HG03342 (cell line): ENCODE data around the gene ELOVL2.
"Not testable (repeated sequence)": the region's sequence is repeated elsewhere in the genome, so short reads cannot be mapped to it uniquely, and the experiment has no call there.

ENCODE experiments used
- ATAC-seq: cut with Tn5 transposase; IDR thresholded peaks from one replicate; pipeline ENCODE4 v1.9.1; 2021; ENCODE audit warnings: mild to moderate bottlenecking, moderate library complexity; ENCODE audit not compliant: unreplicated experiment

ELOVL2 gene, protein sequence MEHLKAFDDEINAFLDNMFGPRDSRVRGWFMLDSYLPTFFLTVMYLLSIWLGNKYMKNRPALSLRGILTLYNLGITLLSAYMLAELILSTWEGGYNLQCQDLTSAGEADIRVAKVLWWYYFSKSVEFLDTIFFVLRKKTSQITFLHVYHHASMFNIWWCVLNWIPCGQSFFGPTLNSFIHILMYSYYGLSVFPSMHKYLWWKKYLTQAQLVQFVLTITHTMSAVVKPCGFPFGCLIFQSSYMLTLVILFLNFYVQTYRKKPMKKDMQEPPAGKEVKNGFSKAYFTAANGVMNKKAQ

DNA sequence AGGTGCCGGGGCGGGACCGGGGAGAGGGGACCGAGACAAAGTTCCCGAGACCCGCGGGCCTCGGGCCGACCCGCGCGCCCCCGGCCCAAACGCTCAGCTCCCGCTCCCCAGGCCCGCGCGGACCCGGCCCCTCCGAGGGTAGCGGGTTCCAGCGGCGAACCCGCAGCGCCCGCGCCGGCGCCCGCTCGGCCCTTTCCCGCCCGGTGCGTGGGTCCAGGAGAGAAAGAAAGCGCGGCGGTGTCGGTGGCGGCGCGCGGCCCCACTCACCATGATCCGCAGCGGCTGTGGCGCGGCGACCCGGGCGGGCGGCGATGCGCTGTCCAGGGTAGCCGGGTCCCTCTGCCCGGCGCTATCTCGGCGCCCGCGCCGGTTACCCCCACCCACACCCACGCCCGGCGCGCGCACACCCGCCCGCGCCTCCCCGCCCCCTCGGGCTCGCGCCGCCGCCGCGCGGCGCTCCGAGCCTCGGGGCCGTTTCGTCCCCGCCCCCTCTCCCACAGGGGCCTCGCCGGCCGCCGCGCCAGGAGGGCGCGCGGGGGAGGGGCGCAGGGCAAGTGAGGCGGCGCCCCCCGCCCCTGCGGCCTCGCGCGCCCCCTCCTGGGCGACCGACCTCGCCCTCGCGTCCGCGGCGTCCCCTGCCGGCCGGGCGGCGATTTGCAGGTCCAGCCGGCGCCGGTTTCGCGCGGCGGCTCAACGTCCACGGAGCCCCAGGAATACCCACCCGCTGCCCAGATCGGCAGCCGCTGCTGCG, at the start of gene ELOVL2:
Gene ELOVL2 (minus strand): TSS at position 345 of the 751 bp plus-strand sequence. CDS start 75 bp downstream, at position 270.
- ATAC-seq, result no peak

DNA sequence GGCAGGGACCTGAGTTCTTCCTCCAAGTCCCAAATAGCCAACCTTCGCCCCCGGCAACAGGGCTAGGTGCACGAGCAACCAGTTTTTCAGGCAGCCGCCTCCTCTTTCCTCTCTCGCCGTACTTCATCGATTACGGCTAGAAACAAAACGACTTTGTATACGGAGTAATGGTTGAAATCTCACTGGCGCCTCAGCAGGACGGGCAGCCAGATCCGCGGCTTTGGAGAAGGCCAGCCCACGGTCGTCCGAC, 49.2 kb upstream of the ELOVL2 start:
- ATAC-seq, result peak; percentile 18

DNA sequence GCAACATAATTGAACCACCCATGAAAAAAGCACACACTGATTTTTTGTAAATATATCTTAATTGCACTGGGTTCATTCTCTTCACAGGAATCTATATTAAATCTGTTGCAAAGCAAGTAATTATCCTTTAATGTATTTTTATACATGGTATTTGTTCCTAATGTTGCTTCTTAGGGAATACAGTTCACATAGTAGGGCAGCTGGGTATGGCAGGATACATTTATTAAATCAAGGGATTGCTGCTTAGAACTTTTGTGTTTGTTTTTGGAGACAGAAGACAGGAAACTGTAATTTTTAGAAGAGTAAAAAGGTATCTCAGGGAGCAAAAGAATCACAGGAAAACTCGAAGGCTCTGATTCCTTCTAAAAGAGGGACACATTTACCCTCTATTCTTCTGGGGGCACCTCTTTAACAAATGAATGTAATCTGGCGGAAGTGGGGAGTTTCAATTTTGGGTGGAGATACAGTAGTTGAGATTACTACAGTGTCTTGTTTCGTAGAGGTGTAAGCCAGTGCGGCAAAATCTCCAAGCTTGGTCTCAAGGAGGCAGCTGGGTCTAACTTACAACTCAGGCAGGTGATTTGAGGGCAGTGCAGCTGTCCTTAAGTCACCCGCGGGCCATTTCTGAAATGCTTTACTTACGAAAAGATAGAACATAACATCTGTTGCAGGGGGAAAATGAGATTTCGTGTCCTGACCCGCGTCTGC, 48.7 kb upstream of the ELOVL2 start:
- ATAC-seq, result peak; percentile 33

DNA sequence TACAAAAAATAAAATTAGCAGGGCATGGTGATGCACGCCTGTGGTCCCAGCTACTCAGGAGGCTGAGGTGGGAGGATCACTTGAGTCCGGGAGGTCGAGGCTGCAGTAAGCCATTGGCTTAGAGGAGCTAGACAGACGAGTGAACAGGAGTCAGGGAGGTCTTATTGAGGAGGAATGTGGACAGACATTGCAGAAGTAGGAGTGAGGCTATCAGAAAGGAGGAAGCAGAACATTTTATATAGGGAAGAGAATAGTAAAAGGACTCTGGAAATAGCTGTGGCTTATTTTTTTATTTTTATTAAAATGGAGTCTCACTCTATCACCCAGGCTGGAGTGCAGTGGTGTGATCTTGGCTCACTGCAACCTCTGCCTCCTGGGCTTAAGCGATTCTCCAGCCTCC, 47.0 kb upstream of the ELOVL2 start:
- ATAC-seq, result not testable (repeated sequence)

DNA sequence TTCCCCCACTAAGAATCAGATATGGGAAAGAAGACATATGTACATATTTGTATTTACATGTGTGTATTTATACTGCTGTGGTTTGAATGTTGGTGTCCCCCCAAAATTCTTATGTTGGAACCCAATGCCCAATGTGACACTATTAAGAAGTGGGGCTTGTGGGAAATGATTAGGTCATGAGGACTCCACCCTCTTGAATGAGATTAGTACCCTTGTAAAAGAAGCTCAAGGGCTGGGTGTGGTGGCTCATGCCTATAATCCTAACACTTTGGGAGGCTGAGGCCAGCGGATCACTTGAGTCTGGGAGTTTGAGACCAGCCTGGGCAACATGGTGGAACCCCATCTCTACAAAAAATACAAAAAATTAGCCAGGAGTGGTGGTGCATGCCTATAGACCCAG, 45.6 kb upstream of the ELOVL2 start:
- no peak for ATAC-seq

DNA sequence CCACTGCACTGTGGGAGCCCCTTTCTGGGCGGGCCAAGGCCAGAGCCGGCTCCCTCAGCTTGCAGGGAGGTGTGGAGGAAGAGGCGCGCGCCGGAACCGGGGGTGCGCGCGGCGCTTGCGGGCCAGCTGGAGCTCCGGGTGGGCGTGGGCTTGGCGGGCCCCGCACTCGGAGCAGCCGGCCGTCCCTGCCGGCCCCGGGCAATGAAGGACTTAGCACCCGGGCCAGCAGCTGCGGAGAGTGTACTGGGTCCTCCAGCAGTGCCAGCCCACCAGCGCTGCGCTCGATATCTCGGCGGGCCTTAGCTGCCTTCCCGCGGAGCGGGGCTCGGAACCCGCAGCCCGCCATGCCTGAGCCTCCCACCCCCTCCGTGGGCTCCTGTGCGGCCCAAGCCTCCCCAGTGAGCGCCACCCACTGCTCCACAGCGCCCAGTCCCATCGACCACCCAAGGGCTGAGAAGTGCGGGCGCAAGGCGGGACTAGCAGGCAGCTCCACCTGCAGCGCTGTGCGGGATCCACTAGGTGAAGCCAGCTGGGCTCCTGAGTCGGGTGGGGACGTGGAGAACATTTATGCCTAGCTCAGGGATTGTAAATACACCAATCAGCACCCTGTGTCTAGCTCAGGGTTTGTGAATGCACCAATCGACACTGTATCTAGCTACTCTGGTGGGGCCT, 43.2 kb upstream of the ELOVL2 start:
- not testable (repeated sequence) for ATAC-seq

DNA sequence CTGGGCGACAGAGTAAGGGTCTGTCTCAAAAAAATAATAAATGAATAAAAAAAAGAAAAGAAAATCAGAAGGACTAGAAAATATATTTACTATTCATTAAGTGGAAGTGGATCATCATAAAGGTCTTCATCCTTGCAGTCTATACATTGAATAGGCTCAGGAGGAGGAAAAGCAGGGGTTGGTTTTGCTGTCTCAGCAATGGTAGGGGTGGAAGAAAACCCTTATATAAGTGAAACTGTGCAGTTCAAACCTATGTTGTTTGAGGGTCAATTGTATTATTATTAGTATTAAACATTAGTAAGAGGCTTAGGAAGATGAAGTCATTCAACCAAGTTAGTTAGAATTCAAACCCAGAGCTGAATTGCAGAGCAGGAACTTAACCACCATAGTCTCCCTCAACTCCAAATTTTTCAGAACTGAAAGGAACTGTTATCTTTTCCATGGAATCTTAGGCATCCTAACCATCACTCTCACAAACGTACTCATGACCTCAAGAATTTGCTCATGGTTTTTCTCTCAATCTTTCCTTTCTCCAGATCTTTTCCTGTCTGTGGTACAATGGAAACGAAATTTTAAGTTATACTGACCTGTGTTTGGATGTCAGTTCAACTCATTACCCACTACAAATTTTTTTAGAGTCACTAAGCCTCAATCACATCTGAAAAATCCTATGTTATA, 41.8 kb upstream of the ELOVL2 start:
- ATAC-seq, result no peak

DNA sequence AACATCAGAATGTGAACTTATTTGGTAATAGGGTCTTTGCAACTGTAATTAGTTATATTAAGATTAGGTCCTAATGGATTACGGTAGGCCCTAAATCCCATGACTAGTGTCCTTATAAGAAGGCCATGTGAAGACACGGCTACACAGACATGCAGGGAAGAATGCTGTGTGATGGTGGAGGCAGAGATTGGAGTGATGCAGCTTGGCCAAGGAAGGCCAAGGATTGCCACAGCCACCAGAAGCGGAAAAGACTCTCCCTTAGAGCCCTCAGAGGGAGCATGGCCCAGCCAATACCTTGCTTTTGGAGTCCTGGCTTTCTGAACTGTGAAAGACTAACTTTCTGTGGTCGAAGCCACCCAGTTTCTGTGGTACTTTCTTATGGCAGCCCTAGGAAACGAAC, 39.9 kb upstream of the ELOVL2 start:
- ATAC-seq, result no peak

DNA sequence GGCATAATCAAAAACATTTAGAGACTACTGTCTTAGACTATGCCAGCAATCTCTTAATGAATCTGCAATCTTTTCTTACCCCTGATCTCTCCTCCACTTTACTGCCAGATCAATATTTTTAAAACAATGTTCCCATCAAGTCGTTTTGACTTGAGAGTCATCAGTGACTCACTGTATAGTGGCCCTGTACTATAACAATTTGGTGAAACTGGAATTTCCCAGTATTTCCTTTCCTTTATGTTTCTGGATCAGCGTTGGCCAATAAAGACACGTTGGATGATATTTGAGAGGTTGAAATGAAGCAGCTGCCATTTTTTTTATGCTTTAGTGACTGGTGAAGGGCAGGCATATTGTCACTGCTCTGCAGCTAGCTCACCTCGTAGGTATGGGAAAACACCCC, 39.4 kb upstream of the ELOVL2 start:
- no peak for ATAC-seq

DNA sequence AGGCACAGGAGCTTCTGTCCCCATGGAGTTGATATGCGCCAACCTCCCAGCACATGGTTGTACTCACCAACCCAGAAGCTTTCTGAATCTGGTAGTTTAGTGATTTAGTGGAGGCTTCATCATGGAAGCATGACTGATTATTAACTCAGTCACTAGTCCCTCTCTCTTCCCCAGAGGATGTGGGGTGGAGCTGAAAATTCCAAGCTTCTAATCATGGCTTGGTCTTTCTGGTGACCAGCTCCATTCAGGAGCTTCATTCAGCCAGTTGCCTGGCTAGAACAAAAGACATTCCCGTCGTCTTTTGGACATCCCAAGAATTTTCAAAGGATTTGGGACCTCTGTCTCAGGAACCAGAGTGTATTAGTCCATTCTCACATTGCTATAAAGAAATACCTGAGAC, 36.2 kb upstream of the ELOVL2 start:
- ATAC-seq, result no peak

DNA sequence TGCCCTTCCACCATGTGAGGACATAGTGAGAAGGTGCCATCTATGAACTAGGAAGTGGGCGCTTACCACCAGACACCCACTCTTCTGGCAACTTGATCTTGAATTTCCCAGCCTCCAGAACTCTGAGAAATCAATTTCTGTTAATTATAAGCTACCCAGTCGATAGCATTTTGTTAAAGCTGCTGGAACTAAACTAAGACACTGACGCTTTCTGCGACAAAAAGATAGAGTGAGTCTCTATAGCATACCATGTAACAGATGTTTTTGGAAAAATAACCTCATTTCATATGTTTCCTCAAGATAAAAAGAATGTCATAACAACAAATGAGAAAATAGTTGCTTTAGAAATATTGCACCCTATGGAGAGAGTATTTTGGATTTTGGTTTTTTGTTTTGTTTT, 34.2 kb upstream of the ELOVL2 start:
- ATAC-seq, result no peak

DNA sequence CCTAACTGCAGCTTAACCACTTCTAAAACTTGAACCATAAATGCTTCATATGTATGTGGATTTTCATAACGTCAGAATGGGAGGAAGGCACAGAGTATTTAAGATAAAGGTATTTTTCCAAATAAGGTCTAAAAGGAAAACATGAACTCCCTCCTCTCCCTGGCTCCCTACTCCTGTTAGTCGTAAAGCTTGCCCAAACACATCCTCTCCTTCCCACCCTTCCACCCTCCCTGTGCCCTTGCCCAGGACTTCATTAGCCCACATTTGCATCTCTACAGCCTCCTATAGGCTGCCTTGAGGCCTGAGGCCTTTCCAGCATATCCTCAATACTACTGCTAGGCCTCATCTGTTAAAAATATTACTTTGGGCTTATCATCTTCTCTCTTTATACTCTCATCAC, 32.4 kb upstream of the ELOVL2 start:
- ATAC-seq, result no peak

DNA sequence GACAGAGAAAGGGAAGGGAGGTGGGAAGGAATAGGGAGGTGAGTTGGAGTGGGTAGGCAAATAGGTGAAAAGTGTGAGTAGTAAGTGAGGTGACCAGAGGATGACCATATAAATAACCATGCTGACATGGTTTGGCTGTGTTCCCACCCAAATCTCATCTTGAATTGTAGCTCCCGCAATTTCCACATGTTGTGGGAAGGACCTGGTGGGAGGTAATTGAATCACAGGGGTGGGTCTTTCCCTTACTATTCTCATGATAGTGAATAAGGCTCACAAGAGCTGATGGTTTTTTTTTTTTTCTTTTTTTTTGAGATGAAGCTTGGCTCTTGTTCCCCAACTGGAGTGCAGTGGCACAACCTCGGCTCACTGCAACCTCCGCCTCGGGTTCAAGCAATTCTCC, 28.0 kb upstream of the ELOVL2 start:
- no peak for ATAC-seq

DNA sequence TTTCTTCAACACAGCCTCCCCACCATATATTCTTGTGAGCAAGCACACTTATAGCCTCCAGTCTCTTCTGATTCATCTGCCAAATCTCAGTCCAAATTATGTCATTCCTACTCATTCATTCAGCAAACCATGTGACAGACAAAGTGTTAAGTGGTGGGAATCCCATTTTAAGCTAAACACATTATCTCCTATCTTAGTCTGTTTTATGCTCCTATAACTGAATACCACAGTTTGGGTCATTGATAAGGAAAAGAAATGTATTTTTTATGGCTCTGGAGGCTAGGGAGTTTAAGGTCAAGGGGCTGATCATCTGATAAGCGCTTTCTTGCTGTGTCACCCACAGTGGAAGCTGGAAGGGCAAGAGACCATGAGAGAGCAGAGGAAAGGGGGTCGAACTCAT, 25.7 kb upstream of the ELOVL2 start:
- ATAC-seq, result no peak

DNA sequence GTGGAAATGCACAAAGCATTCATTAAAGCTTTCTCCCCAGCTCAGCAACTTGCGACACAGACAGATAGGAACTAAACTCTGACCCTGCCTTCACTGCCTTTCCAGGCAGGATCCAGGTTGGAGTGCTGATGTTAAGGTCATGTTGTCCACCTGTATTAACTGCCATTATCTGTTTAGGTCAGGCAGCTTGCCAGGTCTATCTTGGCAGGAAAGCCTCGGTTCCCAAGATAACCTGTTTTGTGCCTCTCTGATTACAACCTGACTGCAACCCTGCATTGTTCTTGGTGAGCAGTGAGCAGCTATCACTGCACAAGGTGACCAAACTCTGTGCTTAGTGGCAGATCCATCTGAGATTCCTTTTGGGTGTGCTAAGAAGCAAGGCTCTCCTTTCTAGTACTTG, 23.2 kb upstream of the ELOVL2 start:
- no peak for ATAC-seq

DNA sequence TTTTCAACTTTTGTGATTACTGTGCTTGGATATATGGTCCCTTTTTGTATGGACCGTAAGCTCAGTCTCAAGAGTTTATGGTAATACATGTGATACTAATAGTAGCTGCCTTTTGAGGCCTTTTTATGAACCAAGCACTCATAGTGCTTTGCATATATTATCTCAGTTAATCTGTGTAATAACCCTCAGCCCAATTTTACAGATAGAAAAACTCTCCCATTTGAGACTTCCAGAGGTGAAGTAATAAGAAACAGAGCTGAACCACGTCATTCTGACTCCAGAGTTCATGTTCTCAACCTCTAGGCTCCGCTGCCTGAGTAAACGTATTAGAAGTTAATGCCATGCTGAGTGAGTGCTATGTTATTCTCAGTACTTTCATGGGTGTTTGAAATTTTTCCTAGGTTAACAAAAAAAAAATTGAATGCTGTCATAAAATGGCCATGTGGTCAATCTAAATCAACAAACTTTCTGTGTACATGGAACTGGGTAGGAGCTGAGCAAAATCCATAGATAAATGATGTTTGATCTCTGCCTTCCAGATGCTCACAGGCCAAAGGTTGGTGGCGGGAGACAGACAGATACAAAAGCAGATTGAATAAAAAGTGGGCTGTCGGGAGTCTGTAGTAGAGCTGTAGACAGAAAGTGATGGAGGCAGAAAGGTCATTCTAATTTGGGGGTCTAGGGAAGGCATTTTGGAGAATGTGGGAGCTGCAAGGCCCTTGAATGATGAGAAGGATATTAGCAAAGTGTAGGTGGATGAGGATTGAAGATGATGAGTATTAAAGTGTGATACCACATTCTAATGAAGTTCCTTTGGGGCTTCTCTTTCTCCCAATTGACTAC, 22.6 kb upstream of the ELOVL2 start:
- ATAC-seq, result no peak

DNA sequence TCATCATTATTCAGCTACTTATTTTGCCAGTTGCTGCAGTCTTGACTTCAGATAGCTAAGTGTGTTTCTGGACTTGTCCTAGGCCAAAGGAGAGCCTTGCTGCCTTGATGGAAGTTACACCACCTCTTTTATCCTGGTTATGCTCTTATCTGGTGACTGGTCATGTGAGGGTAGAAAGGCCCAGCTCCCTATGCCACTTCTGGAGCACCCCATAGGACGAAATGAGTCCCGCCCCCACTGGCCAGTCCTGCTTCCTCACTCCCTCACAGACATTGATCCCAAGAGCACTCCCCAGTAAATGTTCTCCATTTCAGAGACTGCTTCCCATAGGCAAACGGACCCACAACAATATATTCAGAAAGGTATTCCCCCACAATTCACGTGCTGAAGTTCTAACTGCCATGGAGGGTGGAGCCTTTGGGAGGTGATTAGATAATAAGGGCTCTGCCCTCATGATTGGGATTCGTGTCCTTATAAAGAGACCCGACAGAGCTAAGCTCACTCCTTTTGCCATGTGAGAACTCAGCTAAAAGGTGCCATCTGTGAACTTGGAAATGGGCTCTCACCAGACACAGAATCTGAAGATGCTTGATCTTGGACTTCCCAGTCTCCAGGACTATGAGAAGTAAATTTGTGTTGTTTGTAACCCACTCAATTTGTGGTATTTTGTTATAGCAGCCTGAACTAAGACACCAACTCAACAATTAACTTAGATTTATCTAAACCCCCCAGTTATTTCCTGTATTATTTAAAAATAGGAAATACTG, 21.5 kb upstream of the ELOVL2 start:
- no peak for ATAC-seq

DNA sequence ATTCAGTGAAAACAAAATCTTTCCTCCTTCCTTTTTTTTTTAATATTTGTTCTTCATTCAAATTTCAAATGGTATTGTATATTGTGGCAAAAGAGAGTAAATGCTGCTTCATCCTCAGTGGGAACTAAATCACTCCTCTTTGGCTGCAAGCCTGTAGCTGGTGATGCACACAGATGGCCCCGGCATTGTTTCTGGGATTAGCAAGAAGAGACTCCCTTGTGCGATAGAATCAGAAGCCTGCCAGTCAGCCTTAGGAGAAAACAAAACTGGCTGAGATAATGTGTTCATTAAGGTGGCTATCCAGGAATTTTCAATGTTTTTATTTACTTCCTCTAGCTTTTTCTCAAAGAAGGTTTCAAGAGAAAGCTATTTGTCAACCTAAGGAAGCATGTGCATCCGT, 20.7 kb upstream of the ELOVL2 start:
- ATAC-seq, result no peak

DNA sequence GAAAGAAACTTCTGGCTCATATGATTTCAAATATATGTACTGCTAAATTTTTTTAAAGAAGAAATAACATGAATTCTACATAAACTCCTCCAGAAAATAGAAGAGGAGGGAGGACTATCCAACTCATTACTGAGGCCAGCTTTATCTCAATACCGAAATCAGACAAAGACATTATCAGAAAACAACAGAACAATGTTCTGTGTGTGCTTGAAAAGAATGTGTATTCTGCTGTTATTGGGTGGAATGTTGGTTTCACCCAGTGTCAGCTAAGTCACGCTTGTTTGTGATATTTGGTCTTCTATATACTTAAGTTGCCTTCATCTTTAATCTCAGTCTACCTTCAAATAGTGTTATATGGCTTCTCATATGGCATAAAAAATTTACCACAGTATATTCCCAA, 18.6 kb upstream of the ELOVL2 start:
- no peak for ATAC-seq

DNA sequence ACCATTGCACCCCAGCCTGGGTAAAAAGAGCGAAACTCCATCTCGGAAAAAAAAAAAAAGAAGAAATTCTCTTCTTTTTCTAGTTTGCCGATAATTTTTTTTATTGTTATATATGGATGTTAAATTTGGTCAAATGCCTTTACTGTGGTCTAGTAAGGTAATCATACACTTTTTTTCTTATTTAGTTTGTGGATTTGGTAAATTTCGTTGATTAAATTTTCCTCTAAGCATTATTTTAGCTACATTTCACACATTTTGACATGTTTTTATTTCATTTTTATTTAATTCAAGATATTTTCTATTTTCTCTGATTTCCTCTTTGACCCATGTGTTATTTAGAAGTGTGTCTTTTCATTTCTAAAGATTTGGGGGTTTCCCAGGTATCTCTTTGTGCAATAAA, 18.0 kb upstream of the ELOVL2 start:
- no peak for ATAC-seq
